GM12878 (cell line): Measurements from ENCODE around the gene PEX16. TPM values are rescaled to one million over a fixed set of nuclear protein-coding genes. Genes with fewer than 3 reads are reported as not detected.

ENCODE experiments used
- ATAC-seq: fragments of 200-7000 bp; cut with Tn5 transposase; 3 replicates; pipeline ENCODE4 v1.9.1; 2020; ENCODE audit warnings: mild to moderate bottlenecking, moderate library complexity
- BruUV-seq: library from RNA; stranded (reverse); fragments of 400-500 nt; replicated peaks from 2 replicates; lab custom pipeline; 2021; lab: Mats Ljungman, UMichigan
- CTCF ChIA-PET: fragments of 300-600 bp; sonication (Branson Sonifier 250); formaldehyde crosslinking; extraction: SDS; loops from one replicate; lab custom pipeline; 2021; ENCODE audit warnings: inconsistent platforms; lab: Yijun Ruan, JAX
- POLR2A ChIA-PET: fragments of 350-600 bp; formaldehyde crosslinking; extraction: SDS; loops from one replicate; lab custom pipeline; 2021; ENCODE audit warnings: inconsistent platforms; lab: Charles Lee
- RAD21 ChIA-PET: fragments of 300-600 bp; sonication (Branson Sonifier 250); formaldehyde crosslinking; loops from one replicate; lab custom pipeline; 2023; ENCODE audit warnings: antibody characterized with exemption; ENCODE audit not compliant: unreplicated experiment; lab: Charles Lee
- SMC1A ChIA-PET: fragments of 300-600 bp; sonication (Branson Sonifier 250); formaldehyde crosslinking; loops from one replicate; lab custom pipeline; 2023; ENCODE audit not compliant: unreplicated experiment, uncharacterized antibody; lab: Charles Lee
- DNase-seq: peaks from one replicate; pipeline ENCODE4 v3.0.0-alpha.2; 2011; ENCODE audit warnings: low read depth, low spot score
- FAIRE-seq: peaks from 3 replicates; lab custom pipeline; 2011; peaks lifted over from hg19 to GRCh38; lab: Jason Lieb, UNC
- H2AFZ ChIP-seq: 2 replicates; pipeline ENCODE4 v1.6.0; 2011; ENCODE audit warnings: low read depth, low read length, control low read depth; ENCODE audit not compliant: control insufficient read depth
- H3K27ac ChIP-seq: 2 replicates; pipeline ENCODE4 v1.5.1; 2011; ENCODE audit warnings: control low read depth; ENCODE audit not compliant: control insufficient read depth, insufficient read depth
- H3K27me3 ChIP-seq, 2 experiments: replicated peaks in 1 of 2; 2 replicates each; pipeline versions ENCODE4 v1.6.0 to v1.6.1; 2011; ENCODE audit warnings: low read length in 1 of 2; ENCODE audit not compliant: control insufficient read depth in 2 of 2, insufficient read depth in 2 of 2
- H3K36me3 ChIP-seq, 2 experiments: 2 replicates each; pipeline ENCODE4 v1.5.1; 2011; ENCODE audit warnings: low read length in 1 of 2; ENCODE audit not compliant: control insufficient read depth in 2 of 2, insufficient read depth in 2 of 2
- H3K4me1 ChIP-seq: 2 replicates; pipeline ENCODE4 v1.6.1; 2011; ENCODE audit warnings: mild to moderate bottlenecking, low read length, moderate library complexity, mixed read lengths; ENCODE audit not compliant: control insufficient read depth, insufficient read depth
- H3K4me2 ChIP-seq: 2 replicates; pipeline ENCODE4 v1.6.0; 2011; ENCODE audit warnings: control low read depth; ENCODE audit not compliant: control insufficient read depth, insufficient read depth
- H3K4me3 ChIP-seq: fragments of 200-600 bp; sonication (generic); 2 replicates; pipeline ENCODE4 v1.5.1; 2016
- H3K79me2 ChIP-seq: 2 replicates; pipeline ENCODE4 v1.6.0; 2011; ENCODE audit warnings: low read length; ENCODE audit not compliant: control insufficient read depth, insufficient read depth
- H3K9ac ChIP-seq: 2 replicates; pipeline ENCODE4 v1.8.0; 2011; ENCODE audit warnings: low read length, control low read depth, mixed read lengths; ENCODE audit not compliant: control insufficient read depth, insufficient read depth
- H3K9me3 ChIP-seq: replicated peaks from 3 replicates; pipeline ENCODE4 v1.5.1; 2011; ENCODE audit warnings: mild to moderate bottlenecking, low read length; ENCODE audit not compliant: control insufficient read depth, insufficient read depth
- H4K20me1 ChIP-seq: 2 replicates; pipeline ENCODE4 v1.6.0; 2011; ENCODE audit not compliant: control insufficient read depth, insufficient read depth
- BCL11A ChIP-seq: IDR thresholded peaks from 2 replicates; pipeline ENCODE4 v1.6.1; 2011; ENCODE audit warnings: low read depth, low read length
- BMI1 ChIP-seq: fragments of 450-650 bp; IDR thresholded peaks from 2 replicates; pipeline ENCODE4 v1.6.1; 2016; ENCODE audit warnings: mild to moderate bottlenecking, moderate library complexity, borderline replicate concordance
- EED ChIP-seq: sonication (generic); IDR thresholded peaks from 2 replicates; pipeline ENCODE4 v1.6.1; 2016; ENCODE audit warnings: antibody characterized with exemption, low read depth
- HDAC6 ChIP-seq: fragments of 200-600 bp; sonication (generic); IDR thresholded peaks from one replicate; pipeline ENCODE4 v1.8.0; 2017; ENCODE audit warnings: antibody characterized with exemption; ENCODE audit not compliant: unreplicated experiment
- HDGF ChIP-seq: fragments of 450-650 bp; IDR thresholded peaks from 2 replicates; pipeline ENCODE4 v1.6.1; 2016; ENCODE audit warnings: antibody characterized with exemption
- IKZF1 ChIP-seq: fragments of 450-650 bp; conservative IDR thresholded peaks from 2 replicates; pipeline ENCODE4 v1.6.1; 2017; ENCODE audit warnings: antibody characterized with exemption, mild to moderate bottlenecking
- IRF4 ChIP-seq: IDR thresholded peaks from 2 replicates; pipeline ENCODE4 v1.6.1; 2011; ENCODE audit warnings: low read depth, low read length
- MEF2A ChIP-seq: IDR thresholded peaks from 2 replicates; pipeline ENCODE4 v1.6.1; 2011; ENCODE audit warnings: low read depth, mild to moderate bottlenecking, low read length, moderate library complexity; ENCODE audit not compliant: insufficient read depth
- NBN ChIP-seq: fragments of 450-650 bp; IDR thresholded peaks from 2 replicates; pipeline ENCODE4 v1.6.1; 2016
- SREBF2 ChIP-seq: IDR thresholded peaks from 2 replicates; pipeline ENCODE4 v1.6.1; 2012; ENCODE audit warnings: mild to moderate bottlenecking, low read length
- TCF7 ChIP-seq: IDR thresholded peaks from 2 replicates; pipeline ENCODE4 v1.6.1; 2014; ENCODE audit warnings: antibody characterized with exemption, borderline replicate concordance
- ZSCAN29 ChIP-seq: fragments of 450-650 bp; IDR thresholded peaks from 2 replicates; pipeline ENCODE4 v1.6.1; 2017; ENCODE audit warnings: mild to moderate bottlenecking, moderate library complexity
- WGBS: methylation state at CpG from one replicate; pipeline ENCODE4 v1.1.6; 2016; ENCODE audit warnings: low lambda C conversion rate; ENCODE audit not compliant: insufficient replicate concordance, insufficient coverage; ENCODE audit errors: missing lambda C conversion rate; 5-methylcytosine and 5-hydroxymethylcytosine counted together
- in situ Hi-C: fragments of 300-500 bp; cut with MboI; formaldehyde crosslinking; loops from 9 replicates; pipeline ENCODE4 v1.14.3; 2018; ENCODE audit warnings: mixed read lengths
- intact Hi-C: fragments of 100-400 bp; cut with micrococcal nuclease; formaldehyde crosslinking; loops from one replicate; pipeline ENCODE4 v1.14.2; 2022; ENCODE audit not compliant: unreplicated experiment
- polyA plus RNA-seq, 11 experiments: library from polyadenylated mRNA; depleted of rRNA in 4 of 11; unstranded in 6 of 11; stranded (reverse) in 5 of 11; fragments of >200 nt; fragmentation: Nextera tagmentation in 4 of 11; fragmentation: Illumina TruSeq in 1 of 11; extraction: Ambion mirVana in 4 of 11; extraction: Trizol in 1 of 11; gene quantifications; 1 replicate in 1 of 11; 2 replicates in 10 of 11; pipeline versions ENCODE4 v1.2.1 to v1.2.3, GENCODE V29; 2011 to 2016; ENCODE audit warnings: inconsistent platforms in 2 of 11, missing spikeins in 2 of 11, low read depth in 1 of 11
- total RNA-seq, 4 experiments: library from RNA; depleted of rRNA in 3 of 4; stranded (reverse); fragments of >200 nt in 3 of 4; fragmentation: Illumina TruSeq in 1 of 4; extraction: Trizol in 1 of 4; gene quantifications; 2 replicates each; pipeline versions ENCODE4 v1.2.1 to v1.2.3, GENCODE V29; 2013 to 2021
- TF ChIP-seq, protein P1 (sequence below): fragments of 450-650 bp; IDR thresholded peaks from 2 replicates; pipeline ENCODE4 v1.6.1; 2016; ENCODE audit warnings: mild to moderate bottlenecking
- TF ChIP-seq, protein P2 (sequence below), 3 experiments: IDR thresholded peaks in 2 of 3; conservative IDR thresholded peaks in 1 of 3; 2 replicates each; pipeline ENCODE4 v1.5.1; 2011; ENCODE audit warnings: low read depth in 3 of 3, low read length in 3 of 3, mild to moderate bottlenecking in 3 of 3, control low read depth in 2 of 3, moderate library complexity in 2 of 3, inconsistent platforms in 1 of 3, mixed read lengths in 1 of 3; ENCODE audit not compliant: control insufficient read depth in 2 of 3, insufficient read depth in 1 of 3; ENCODE audit errors: extremely low read depth in 1 of 3
- TF ChIP-seq, protein P3 (sequence below): fragments of 450-650 bp; IDR thresholded peaks from 2 replicates; pipeline ENCODE4 v1.6.1; 2017; ENCODE audit warnings: mild to moderate bottlenecking, moderate library complexity

Gene PEX16
- total and polyA plus RNA-seq, 10 of the 15 experiments (the other 5 are each of a cell fraction or from before 2014, with no cell fraction given), result 1.4 to 53.5 (median 27.6) TPM

DNA sequence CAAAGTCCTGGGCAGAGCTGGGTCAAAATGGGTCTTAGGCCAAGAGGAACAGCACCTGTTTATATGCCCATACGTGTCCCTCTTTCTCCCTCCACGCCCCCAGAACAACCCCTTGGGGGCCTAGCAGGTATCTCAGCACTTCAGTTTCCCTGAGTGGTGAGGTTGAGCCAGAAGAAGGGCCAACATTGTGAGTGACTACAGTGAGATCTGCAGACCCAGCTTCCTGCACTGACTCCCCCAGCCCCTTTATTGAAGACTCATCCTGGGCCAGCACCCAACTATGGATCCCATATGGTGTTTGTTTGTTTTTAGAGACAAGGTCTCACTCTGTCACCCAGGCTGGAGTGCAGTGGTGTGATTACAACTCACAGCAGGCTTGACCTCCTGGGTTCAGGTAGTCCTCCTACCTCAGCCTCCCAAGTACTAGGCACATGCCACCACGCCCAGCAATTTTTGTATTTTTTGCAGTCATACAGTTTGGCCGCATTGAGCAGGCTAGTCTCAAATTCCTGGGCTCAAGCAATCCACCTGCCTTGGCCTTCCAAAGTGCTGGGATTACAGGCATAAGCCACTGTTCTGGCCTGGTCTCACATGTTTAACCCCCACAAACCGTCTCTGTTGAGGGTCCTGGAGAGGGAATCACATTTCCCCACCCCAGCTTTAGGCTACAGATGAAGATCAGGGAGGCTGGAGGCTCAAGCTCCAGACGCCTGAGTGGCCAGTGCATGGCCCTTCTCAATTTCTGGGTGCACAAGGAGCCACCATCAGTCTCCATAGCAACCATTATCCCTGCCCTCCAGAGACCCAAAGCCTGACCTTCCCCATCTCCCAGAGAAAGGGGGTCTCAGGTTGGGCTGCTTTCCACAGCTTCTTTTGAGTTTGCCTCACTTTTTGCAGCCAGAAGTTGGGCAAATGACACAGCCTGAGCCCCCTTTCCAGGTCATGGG is 3.1 kb upstream of the PEX16 start:
- Histone ChIP-seq H3K79me2 (peaks cover 16% of the 10 kb centered on the region), H3K27me3 (peaks cover 6 to 18% of the 10 kb centered on the region in 2 experiments; a peak in 3 of 4 replicates), H3K4me3 (no peak overlapping the region), H2AFZ (no peak overlapping the region), H3K36me3 (no peaks in the 10 kb centered on the region; a peak in 1 of 4 replicates), H3K4me1 (peaks cover 18% of the 10 kb centered on the region), H4K20me1 (no peaks in the 10 kb centered on the region), H3K27ac (no peak overlapping the region), H3K4me2 (no peak overlapping the region), H3K9me3 (no peaks in the 10 kb centered on the region; the same call in 2 of the 3 replicates), H3K9ac (no peak overlapping the region)
- FAIRE-seq, result no peak
- no TSS peak for BruUV-seq
- intact Hi-C loops (no loop called here), in situ Hi-C loops (no loop called here)
- ChIA-PET SMC1A (no interaction called here), POLR2A (no interaction called here), RAD21 (no interaction called here), CTCF (no interaction called here)
- ATAC-seq, result no peak
- no peak for DNase-seq
- 62% methylated on average over 6 of the region's 6 CpGs for WGBS
- TF ChIP-seq EED (no peak), HDAC6 (no peak), BMI1 (no peak), IKZF1 (no peak), SREBF2 (no peak), IRF4 (no peak), ZSCAN29 (no peak), NBN (no peak), HDGF (no peak), BCL11A (no peak), MEF2A (no peak), TCF7 (no peak)
- TF ChIP-seq, protein P1, sequence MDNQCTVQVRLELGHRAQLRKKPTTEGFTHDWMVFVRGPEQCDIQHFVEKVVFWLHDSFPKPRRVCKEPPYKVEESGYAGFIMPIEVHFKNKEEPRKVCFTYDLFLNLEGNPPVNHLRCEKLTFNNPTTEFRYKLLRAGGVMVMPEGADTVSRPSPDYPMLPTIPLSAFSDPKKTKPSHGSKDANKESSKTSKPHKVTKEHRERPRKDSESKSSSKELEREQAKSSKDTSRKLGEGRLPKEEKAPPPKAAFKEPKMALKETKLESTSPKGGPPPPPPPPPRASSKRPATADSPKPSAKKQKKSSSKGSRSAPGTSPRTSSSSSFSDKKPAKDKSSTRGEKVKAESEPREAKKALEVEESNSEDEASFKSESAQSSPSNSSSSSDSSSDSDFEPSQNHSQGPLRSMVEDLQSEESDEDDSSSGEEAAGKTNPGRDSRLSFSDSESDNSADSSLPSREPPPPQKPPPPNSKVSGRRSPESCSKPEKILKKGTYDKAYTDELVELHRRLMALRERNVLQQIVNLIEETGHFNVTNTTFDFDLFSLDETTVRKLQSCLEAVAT, result no peak
- TF ChIP-seq, protein P2, sequence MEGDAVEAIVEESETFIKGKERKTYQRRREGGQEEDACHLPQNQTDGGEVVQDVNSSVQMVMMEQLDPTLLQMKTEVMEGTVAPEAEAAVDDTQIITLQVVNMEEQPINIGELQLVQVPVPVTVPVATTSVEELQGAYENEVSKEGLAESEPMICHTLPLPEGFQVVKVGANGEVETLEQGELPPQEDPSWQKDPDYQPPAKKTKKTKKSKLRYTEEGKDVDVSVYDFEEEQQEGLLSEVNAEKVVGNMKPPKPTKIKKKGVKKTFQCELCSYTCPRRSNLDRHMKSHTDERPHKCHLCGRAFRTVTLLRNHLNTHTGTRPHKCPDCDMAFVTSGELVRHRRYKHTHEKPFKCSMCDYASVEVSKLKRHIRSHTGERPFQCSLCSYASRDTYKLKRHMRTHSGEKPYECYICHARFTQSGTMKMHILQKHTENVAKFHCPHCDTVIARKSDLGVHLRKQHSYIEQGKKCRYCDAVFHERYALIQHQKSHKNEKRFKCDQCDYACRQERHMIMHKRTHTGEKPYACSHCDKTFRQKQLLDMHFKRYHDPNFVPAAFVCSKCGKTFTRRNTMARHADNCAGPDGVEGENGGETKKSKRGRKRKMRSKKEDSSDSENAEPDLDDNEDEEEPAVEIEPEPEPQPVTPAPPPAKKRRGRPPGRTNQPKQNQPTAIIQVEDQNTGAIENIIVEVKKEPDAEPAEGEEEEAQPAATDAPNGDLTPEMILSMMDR (IDR thresholded peaks at IDR 0.05 in 2 of 3, conservative IDR thresholded peaks at IDR 0.05 in 1 of 3; ENCODE audit: control insufficient read depth in 2 of 3, extremely low read depth in 1 of 3, insufficient read depth in 1 of 3, low read depth in 3 of 3, low read length in 3 of 3), result no peak
- TF ChIP-seq, protein P3, sequence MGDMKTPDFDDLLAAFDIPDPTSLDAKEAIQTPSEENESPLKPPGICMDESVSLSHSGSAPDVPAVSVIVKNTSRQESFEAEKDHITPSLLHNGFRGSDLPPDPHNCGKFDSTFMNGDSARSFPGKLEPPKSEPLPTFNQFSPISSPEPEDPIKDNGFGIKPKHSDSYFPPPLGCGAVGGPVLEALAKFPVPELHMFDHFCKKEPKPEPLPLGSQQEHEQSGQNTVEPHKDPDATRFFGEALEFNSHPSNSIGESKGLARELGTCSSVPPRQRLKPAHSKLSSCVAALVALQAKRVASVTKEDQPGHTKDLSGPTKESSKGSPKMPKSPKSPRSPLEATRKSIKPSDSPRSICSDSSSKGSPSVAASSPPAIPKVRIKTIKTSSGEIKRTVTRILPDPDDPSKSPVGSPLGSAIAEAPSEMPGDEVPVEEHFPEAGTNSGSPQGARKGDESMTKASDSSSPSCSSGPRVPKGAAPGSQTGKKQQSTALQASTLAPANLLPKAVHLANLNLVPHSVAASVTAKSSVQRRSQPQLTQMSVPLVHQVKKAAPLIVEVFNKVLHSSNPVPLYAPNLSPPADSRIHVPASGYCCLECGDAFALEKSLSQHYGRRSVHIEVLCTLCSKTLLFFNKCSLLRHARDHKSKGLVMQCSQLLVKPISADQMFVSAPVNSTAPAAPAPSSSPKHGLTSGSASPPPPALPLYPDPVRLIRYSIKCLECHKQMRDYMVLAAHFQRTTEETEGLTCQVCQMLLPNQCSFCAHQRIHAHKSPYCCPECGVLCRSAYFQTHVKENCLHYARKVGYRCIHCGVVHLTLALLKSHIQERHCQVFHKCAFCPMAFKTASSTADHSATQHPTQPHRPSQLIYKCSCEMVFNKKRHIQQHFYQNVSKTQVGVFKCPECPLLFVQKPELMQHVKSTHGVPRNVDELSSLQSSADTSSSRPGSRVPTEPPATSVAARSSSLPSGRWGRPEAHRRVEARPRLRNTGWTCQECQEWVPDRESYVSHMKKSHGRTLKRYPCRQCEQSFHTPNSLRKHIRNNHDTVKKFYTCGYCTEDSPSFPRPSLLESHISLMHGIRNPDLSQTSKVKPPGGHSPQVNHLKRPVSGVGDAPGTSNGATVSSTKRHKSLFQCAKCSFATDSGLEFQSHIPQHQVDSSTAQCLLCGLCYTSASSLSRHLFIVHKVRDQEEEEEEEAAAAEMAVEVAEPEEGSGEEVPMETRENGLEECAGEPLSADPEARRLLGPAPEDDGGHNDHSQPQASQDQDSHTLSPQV, result no peak
